ENCODE measurements around the gene ITIH4. TPM values are rescaled to one million over a fixed set of nuclear protein-coding genes. Genes with fewer than 3 reads are reported as not detected.

The ITIH4 gene
- total RNA-seq, 6 donors from 2014 or later: 9.9 to 102 (median 21.8) TPM

- TF ChIP-seq EP300 (IDR thresholded peaks at IDR 0.05): no peak
- no peak for TF ChIP-seq POLR2AphosphoS5 (IDR thresholded peaks at IDR 0.05)
- TF ChIP-seq CTCF (IDR thresholded peaks at IDR 0.05): no peak
- TF ChIP-seq POLR2A (IDR thresholded peaks at IDR 0.05): no peak
- no peak for DNase-seq
- no peaks in the 10 kb centered on the region for H3K9me3 ChIP-seq
- H3K27ac ChIP-seq: no peak overlapping the region
- peaks cover 0 to 66% (median 35%) of the 10 kb centered on the region in 4 donors for H3K36me3 ChIP-seq
- H3K27me3 ChIP-seq: no peaks in the 10 kb centered on the region
- no peak for ATAC-seq (ENCODE audit: low FRiP score in 2 of 2)
- H3K4me3 ChIP-seq: no peak overlapping the region
- 80 to 100% methylated on average over 1 to 6 of the region's 8 CpGs for WGBS, 2 donors
- H3K4me1 ChIP-seq: peaks cover under 1 to 11% (median 8%) of the 10 kb centered on the region in 4 donors
Measured at GRCh38 chr3:52838561-52839267, 8.2 kb upstream of the ITIH4 start.

GRCh38 chr3:52836986-52837385, 6.5 kb upstream of the ITIH4 start:
- no peak for ATAC-seq (ENCODE audit: low FRiP score in 2 of 2)
- H3K27me3 ChIP-seq: no peaks in the 10 kb centered on the region

GRCh38 chr3:52836471-52836845, 6.0 kb upstream of the ITIH4 start:
- DNase-seq (no peak), ATAC-seq (ENCODE audit: low FRiP score in 2 of 2) (no peak)
- Histone ChIP-seq H3K27me3 (no peaks in the 10 kb centered on the region), H3K4me3 (no peak overlapping the region), H3K4me1 (peaks cover 0 to 3% (median under 1%) of the 10 kb centered on the region in 4 donors), H3K9me3 (no peaks in the 10 kb centered on the region), H3K36me3 (peaks cover 0 to 51% (median 25%) of the 10 kb centered on the region in 4 donors), H3K27ac (peak overlapping the region in 1 of 4 donors; percentile 3)
- 95 to 96% methylated on average over 5 of the region's 5 CpGs for WGBS, 2 donors
- TF ChIP-seq POLR2A (IDR thresholded peaks at IDR 0.05) (no peak), POLR2AphosphoS5 (IDR thresholded peaks at IDR 0.05) (no peak), EP300 (IDR thresholded peaks at IDR 0.05) (no peak), CTCF (IDR thresholded peaks at IDR 0.05) (no peak)

More at GRCh38 chr3:52836986-52837385, 6.5 kb upstream of the ITIH4 start:
- H3K9me3 ChIP-seq: no peaks in the 10 kb centered on the region
- TF ChIP-seq CTCF (IDR thresholded peaks at IDR 0.05) (no peak), EP300 (IDR thresholded peaks at IDR 0.05) (no peak), POLR2AphosphoS5 (IDR thresholded peaks at IDR 0.05) (no peak), POLR2A (IDR thresholded peaks at IDR 0.05) (no peak)
- H3K27ac ChIP-seq: no peak overlapping the region
- H3K36me3 ChIP-seq: peaks cover 0 to 57% (median 30%) of the 10 kb centered on the region in 4 donors
- no peak overlapping the region for H3K4me3 ChIP-seq
- peaks cover 0 to 3% (median 0%) of the 10 kb centered on the region in 4 donors for H3K4me1 ChIP-seq
- no peak for DNase-seq
- 82 to 93% methylated on average over 4 of the region's 4 CpGs for WGBS, 2 donors

DNA sequence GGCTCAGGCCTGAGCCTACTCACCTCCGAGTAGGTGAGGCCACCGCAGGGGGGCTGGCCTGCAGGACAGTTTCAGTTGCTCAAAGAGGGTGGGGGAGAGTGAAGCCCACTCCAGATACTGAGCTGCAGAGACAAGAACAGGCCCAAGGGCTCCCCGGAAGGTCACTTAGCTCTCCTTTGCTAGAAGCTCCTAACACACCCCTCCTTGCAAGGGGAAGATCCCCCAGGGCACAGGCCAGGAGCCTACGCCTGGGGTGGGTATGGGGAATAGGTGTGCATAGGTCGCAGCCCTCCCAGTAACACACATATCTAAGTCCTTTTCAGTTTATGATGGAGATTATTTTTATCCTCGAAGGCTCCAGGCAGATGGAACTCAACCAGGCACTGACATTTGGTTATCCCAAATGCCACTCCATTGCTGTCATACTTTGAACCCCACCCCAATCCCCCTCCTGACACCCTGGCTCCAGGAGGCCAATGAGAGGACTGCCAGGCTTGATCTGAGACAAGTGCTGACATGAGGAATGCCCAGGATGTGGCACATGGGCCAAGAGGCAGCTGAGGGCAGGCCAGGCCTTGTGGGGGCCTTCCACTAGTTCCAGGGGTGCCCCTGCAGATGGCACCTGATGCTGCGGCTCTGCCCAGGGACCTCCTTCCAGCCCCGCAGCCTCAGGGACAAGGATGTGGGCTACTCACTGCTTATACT, 5.4 kb upstream of the ITIH4 start:
- H3K27ac ChIP-seq: peak overlapping the region in 1 of 4 donors; percentile 3
- peaks cover 0 to 6% (median 3%) of the 10 kb centered on the region in 4 donors for H3K4me1 ChIP-seq
- H3K4me3 ChIP-seq: no peak overlapping the region
- no peaks in the 10 kb centered on the region for H3K27me3 ChIP-seq
- TF ChIP-seq EP300 (IDR thresholded peaks at IDR 0.05) (no peak), POLR2A (IDR thresholded peaks at IDR 0.05) (no peak), CTCF (IDR thresholded peaks at IDR 0.05) (no peak), POLR2AphosphoS5 (IDR thresholded peaks at IDR 0.05) (no peak)
- H3K9me3 ChIP-seq: no peaks in the 10 kb centered on the region
- WGBS, 2 donors: 85 to 97% methylated on average over 4 to 8 of the region's 8 CpGs
- H3K36me3 ChIP-seq: peaks cover 0 to 46% (median 20%) of the 10 kb centered on the region in 4 donors
- DNase-seq (no peak), ATAC-seq (ENCODE audit: low FRiP score in 2 of 2) (no peak)

Measured in upper lobe of left lung (tissue), 6 donors.